NK-92 treated with Interleukin-12 subunit alpha and Interleukin-12 subunit beta, amount 100 ng/mL, for 24 hours (cell line): ENCODE results near the gene UBE2E2.
"Not testable (repeated sequence)": the region's sequence is repeated elsewhere in the genome, so short reads cannot be mapped to it uniquely, and the experiment has no call there.

ENCODE experiments used
- DNase-seq: peaks from one replicate; lab custom pipeline; 2025; lab: John Stamatoyannopoulos, UW

The UBE2E2 gene

DNA sequence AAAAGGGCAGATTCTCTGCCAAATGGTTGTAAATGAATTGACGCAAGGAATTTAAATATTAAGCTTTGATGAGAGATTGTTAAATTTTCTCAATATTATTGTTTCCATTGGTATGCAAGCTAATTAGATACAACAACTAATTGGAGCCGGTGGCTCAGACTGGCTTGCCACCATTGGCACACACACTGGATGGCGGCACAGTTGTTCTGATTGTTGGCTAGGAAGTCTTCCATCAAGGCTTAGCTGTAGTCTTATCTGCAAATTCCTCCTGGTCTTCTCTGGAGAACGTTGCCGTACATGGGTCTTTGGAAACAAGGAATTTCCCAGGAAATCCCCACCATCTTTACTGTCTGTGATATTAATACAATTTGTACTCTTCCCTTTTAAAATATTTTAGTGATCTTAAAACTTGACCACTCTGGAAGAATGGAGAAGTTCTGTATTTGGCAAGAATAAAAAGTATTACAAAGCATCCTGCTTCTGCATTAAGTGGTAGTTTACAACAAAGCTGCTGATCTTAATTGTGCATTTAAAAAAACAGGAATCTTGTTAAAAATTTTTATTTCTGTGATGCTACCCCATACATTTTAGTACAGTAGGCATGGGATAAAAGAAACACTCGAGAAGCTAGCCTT is 126.5 kb downstream of the UBE2E2 start:
- no peak for DNase-seq

DNA sequence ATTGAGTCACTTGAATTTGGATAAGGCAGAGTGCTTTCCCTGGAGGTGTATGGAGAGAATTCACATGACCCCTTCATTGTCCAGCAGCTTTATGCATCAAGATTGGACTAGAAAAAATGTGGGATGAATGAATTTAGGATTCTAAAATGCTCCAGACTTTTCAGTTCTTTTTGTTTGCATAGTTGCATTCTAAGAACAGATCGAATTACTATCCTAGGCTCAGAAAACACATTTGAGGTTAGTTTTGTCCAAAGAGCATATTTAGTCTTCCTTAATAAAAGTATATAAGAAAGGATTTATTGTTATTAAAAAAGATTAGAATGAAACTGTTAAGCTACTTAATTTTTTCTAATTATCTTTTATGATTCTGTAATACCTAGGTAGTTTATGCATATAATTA is 127.4 kb downstream of the UBE2E2 start:
- no peak for DNase-seq

DNA sequence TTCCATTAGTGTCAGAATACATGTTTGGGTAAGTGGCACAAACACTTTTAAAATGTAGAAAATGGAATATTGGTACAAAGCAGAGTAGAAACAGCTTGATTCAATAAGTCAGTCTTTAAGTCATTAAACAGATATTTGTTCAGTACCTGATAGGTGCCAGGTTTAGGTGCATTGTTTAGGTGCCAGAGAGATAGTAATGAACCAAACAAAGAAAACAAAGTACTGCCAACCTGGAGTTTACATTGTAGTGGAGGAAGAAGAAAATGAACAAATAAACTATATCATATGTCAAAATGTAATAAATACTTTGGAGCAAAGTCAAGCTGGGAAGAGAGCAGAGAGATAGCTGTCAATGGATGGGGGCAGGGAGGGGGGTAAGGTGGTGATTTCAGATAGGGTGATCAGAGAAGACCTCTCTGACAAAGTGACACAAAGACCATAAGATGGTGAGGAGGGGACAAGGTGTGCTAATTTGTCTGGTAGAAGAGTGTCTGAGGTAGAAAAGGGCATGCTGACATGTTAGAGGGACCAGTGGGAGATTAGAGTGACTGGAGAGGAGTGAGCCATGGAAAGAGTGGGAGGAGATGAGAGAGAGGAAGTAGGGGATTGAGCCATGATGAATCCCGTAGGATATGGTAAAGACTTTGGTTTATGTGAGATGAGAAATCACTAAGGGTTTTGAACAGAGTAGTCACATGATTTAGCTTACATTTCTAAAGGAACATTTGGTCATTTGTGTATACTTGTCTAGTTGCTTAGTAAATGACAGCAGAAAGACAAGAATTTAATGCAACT is 128.2 kb downstream of the UBE2E2 start:
- DNase-seq: no peak

DNA sequence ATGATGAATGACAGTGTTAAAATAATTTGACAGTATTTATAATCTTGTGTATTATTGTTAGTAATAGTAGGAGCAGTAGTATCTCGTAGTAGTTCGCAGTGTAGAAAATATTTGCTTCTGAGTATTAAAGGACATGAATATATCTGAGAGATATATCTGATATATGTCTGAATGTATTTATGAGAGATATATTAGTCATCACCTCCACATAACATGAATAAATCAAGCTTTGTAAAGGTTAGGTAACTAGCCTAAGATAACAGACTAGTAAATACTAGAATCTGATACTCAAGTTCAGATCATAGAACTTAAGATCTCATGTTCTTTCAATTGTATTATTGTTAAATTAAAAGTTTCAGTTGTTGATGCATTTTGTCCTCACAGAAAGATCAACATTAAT is 130.5 kb downstream of the UBE2E2 start:
- DNase-seq: no peak

DNA sequence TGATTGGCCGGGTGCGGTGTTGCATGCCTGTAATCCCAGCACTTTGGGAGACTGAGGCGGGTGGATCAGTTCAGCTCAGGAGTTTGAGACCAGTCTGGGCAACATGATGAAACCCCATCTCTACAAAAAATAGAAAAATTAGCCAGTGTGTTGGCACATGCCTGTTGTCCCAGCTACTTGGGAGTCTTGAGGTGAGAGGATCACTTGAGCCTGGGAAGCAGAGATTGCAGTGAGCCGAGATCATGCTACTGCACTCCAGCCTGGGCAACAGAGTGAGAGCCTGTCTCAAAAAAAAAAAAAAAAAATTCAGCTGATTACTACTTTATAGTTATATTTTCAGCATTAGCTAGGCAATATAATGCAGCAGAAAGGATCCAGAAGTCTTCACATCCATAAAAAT is 133.7 kb downstream of the UBE2E2 start:
- not testable (repeated sequence) for DNase-seq

- no peak for DNase-seq
Measured at GRCh38 chr3:23341147-23341838, 138.2 kb downstream of the UBE2E2 start.

DNA sequence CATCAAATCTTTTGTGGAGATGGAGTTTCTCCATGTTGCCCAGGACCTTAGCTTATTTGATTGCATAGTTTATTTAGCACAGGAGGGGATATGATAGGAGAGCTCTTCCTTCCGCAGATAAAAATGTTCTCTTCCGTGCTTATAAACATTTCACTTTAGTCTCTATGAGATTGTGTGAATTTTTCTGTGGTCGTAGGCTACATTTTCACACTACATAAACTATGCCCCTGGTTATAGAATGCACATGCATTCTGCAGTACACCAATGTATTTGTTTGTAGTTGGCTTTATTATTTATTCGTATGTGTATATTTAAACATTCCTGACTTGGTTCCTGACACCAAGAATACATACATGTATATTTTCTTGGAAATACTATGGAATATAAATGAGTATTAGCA is 139.2 kb downstream of the UBE2E2 start:
- no peak for DNase-seq

- DNase-seq: no peak
Measured at GRCh38 chr3:23343509-23343908, 140.4 kb downstream of the UBE2E2 start.

DNA sequence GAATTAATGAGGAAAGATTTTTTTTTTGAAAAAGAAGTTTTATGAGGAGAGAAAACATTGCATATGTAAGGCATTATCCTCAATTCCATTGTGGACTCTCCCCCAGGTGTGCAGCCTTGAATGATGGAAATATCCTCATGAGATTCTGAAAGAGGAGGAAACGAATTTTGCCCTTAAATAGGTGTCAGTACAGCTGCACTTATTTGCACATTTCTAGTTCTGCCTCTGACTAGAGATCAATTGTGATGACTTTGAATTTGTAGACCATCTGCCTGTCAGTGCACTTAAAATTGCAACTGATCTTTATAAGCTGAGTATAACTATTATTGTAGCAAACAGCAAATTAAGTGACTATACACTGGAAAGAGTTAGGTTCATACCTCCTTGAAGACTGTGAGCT is 141.8 kb downstream of the UBE2E2 start:
- DNase-seq: no peak

- not testable (repeated sequence) for DNase-seq
Measured at GRCh38 chr3:23349444-23349843, 146.3 kb downstream of the UBE2E2 start.

GRCh38 chr3:23356169-23356568 is 153.0 kb downstream of the UBE2E2 start:
- DNase-seq: no peak

- DNase-seq: no peak
Measured at GRCh38 chr3:23356923-23357322, 153.8 kb downstream of the UBE2E2 start.

DNA sequence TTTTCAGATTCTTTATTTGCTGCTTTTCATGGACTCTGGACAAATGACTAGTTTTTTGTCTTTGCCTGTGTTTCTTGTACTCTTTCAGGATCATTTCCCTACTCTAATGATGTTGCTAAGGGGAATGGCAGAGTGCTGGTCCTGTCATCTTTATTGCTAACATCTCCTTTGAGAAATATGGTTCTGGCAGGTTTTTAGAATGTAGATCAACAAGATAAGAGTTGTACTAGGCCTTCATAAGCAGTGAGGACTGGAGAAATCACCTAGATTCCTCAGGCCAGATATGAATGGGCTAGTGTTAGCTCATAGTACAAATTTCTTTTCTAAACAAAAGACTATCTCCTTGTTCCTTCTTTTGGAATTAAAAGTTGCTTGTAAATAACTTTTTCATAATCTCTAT is 156.0 kb downstream of the UBE2E2 start:
- no peak for DNase-seq

- no peak for DNase-seq
Measured at GRCh38 chr3:23365066-23365465, 161.9 kb downstream of the UBE2E2 start.

GRCh38 chr3:23368731-23369130 is 165.6 kb downstream of the UBE2E2 start:
- DNase-seq: no peak

- no peak for DNase-seq
Measured at GRCh38 chr3:23372285-23372684, 169.2 kb downstream of the UBE2E2 start.

DNA sequence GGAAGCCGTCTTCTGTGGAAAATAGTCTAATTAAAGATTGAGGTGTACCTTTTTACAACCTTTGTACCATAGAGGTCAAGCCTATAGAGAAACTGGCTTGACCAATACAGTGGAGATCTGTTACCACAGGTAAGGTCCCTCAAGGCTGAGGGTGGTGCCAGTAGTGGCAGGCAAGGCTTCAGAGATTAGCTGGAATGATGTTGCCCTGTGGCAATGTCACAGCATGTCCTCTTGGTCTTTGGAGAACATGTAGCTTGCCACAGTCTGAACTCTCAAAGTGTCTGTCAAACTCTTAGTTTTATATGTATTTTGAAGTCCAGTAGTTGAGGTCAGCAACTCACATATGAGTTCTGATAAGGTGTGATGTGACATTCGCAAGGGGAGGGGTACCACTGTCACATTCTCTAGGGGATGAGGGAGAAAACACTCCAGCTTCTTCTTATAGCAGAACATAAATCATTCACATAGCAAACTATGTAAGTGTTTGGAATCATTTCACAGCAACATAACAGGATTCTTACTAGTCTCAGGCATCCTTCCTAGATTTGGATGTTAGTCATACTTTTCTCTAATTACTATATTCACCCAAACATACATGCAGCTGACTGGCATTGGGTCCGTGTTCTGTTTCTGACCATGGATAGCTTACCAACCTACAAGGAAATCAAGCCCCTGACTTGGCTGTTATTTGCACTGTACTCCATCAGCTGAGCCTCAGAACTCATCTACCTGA is 173.6 kb downstream of the UBE2E2 start:
- DNase-seq: no peak

- no peak for DNase-seq
Measured at GRCh38 chr3:23377928-23378672, 175.0 kb downstream of the UBE2E2 start.

- DNase-seq: no peak
Measured at GRCh38 chr3:23383875-23384274, 180.7 kb downstream of the UBE2E2 start.

DNA sequence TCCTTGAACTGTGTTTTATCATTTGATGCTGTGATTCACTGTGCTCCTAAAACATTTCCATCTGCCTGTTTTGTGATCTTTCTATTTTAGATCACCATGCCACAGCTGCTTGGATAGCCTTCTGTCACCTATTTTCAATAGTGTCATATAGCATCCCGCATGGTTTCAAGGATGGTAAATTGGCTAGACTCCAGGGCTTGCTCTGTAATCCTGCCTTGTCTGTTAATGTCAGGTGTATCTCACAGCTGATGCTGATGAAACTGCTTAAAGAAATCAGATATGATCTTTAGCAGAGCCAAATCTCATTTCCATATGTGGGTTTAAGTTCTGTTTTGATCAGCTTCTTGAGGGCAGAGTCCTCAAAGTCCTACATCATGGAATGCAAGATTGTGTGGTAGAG is 182.2 kb downstream of the UBE2E2 start:
- DNase-seq: no peak

GRCh38 chr3:23387286-23387918 is 184.3 kb downstream of the UBE2E2 start:
- no peak for DNase-seq
